GM23248 (cell line): Measurements from ENCODE around the gene GAS7. TPM values are rescaled to one million over a fixed set of nuclear protein-coding genes. Genes with fewer than 3 reads are reported as not detected.

Source experiments
- DNase-seq: peaks from one replicate; pipeline ENCODE4 v3.0.0-alpha.2; 2015
- H2AFZ ChIP-seq: fragments of 200-600 bp; sonication (generic); 2 replicates; pipeline ENCODE4 v1.6.1; 2016; ENCODE audit warnings: antibody characterized with exemption
- H3F3A ChIP-seq: fragments of 200-600 bp; sonication (generic); 2 replicates; pipeline ENCODE4 v1.6.1; 2016; ENCODE audit warnings: mild to moderate bottlenecking, antibody characterized with exemption, mixed run types; ENCODE audit not compliant: insufficient read depth
- H3K27ac ChIP-seq: fragments of 200-600 bp; sonication (generic); 2 replicates; pipeline ENCODE4 v1.5.1; 2016; ENCODE audit warnings: mild to moderate bottlenecking
- H3K27me3 ChIP-seq: fragments of 200-600 bp; sonication (generic); replicated peaks from 2 replicates; pipeline ENCODE4 v1.6.1; 2016; ENCODE audit warnings: mild to moderate bottlenecking; ENCODE audit not compliant: insufficient read depth
- H3K36me3 ChIP-seq: fragments of 200-600 bp; sonication (generic); 2 replicates; pipeline ENCODE4 v1.6.1; 2016; ENCODE audit warnings: low read depth, mild to moderate bottlenecking
- H3K4me1 ChIP-seq: fragments of 200-600 bp; sonication (generic); 2 replicates; pipeline ENCODE4 v1.6.1; 2016; ENCODE audit warnings: mild to moderate bottlenecking; ENCODE audit not compliant: insufficient read depth
- H3K4me2 ChIP-seq: fragments of 200-600 bp; sonication (generic); one replicate; pipeline ENCODE4 v1.6.1; 2016; ENCODE audit warnings: mild to moderate bottlenecking; ENCODE audit not compliant: unreplicated experiment
- H3K4me3 ChIP-seq: fragments of 200-600 bp; sonication (generic); 2 replicates; pipeline ENCODE4 v1.5.1; 2016; ENCODE audit warnings: mild to moderate bottlenecking
- H3K79me2 ChIP-seq: fragments of 200-600 bp; sonication (generic); 2 replicates; pipeline ENCODE4 v1.6.1; 2016; ENCODE audit warnings: mild to moderate bottlenecking; ENCODE audit not compliant: insufficient read depth
- H3K9ac ChIP-seq: fragments of 200-600 bp; sonication (generic); 2 replicates; pipeline ENCODE4 v1.6.1; 2016; ENCODE audit warnings: mild to moderate bottlenecking
- H3K9me2 ChIP-seq: fragments of 200-600 bp; sonication (generic); 2 replicates; pipeline ENCODE4 v1.6.1; 2016; ENCODE audit warnings: mixed run types, mild to moderate bottlenecking, moderate library complexity; ENCODE audit not compliant: insufficient read depth
- H3K9me3 ChIP-seq: fragments of 200-600 bp; sonication (generic); one replicate; pipeline ENCODE4 v1.6.1; 2017; ENCODE audit warnings: low read depth
- H4K20me1 ChIP-seq: fragments of 200-600 bp; sonication (generic); 2 replicates; pipeline ENCODE4 v1.6.0; 2016; ENCODE audit not compliant: insufficient read depth
- EZH2 ChIP-seq: fragments of 200-600 bp; sonication (generic); IDR thresholded peaks from 2 replicates; pipeline ENCODE4 v1.6.1; 2018; ENCODE audit warnings: antibody characterized with exemption, mild to moderate bottlenecking; ENCODE audit not compliant: insufficient read depth, poor library complexity, severe bottlenecking
- EZH2phosphoT487 ChIP-seq: fragments of 200-600 bp; sonication (generic); IDR thresholded peaks from 2 replicates; pipeline ENCODE4 v1.6.1; 2018; ENCODE audit warnings: antibody characterized with exemption, moderate library complexity, mild to moderate bottlenecking, low read depth; ENCODE audit not compliant: insufficient read depth
- WGBS, 2 experiments: methylation state at CpG; one replicate each; pipeline ENCODE4 v1.1.6; 2015 to 2017; ENCODE audit warnings: low lambda C conversion rate in 2 of 2, low coverage in 1 of 2; ENCODE audit errors: missing lambda C conversion rate in 2 of 2; 5-methylcytosine and 5-hydroxymethylcytosine counted together
- in situ Hi-C: fragments of 300-500 bp; cut with MboI; formaldehyde crosslinking; loops from 2 replicates; pipeline ENCODE4 v1.15.0; 2020
- polyA plus RNA-seq: library from polyadenylated mRNA; unstranded; fragments of >200 nt; fragmentation: Nextera tagmentation; extraction: Ambion mirVana; gene quantifications from 2 replicates; pipeline ENCODE4 v1.2.1, GENCODE V29; 2016
- total RNA-seq: library from RNA; depleted of rRNA; stranded (reverse); fragments of >200 nt; shearing (Covaris generic); gene quantifications from 2 replicates; pipeline ENCODE4 v1.2.3, GENCODE V29; 2014

Gene GAS7
- total and polyA plus RNA-seq, 2 experiments from 2014 or later, result 6.7 to 13.4 TPM

- H3K9ac ChIP-seq, result no peak overlapping the region
- H3F3A ChIP-seq, result 0 out of 2 replicates have a peak, but pooled peaks cover under 1% of the 10 kb centered on the region
- H3K4me3 ChIP-seq, result no peak overlapping the region
- H3K27ac ChIP-seq, result no peak overlapping the region
- no peaks in the 10 kb centered on the region for H3K36me3 ChIP-seq
- DNase-seq, result no peak
- 93 to 94% methylated on average over 6 of the region's 6 CpGs for WGBS, 2 experiments
- H2AFZ ChIP-seq, result no peak overlapping the region
- no peak overlapping the region for H3K4me2 ChIP-seq
- H3K9me3 ChIP-seq, result no peaks in the 10 kb centered on the region
- H3K79me2 ChIP-seq, result peaks cover 10% of the 10 kb centered on the region; the same call in 1 of the 2 replicates
- H3K9me2 ChIP-seq, result no peaks in the 10 kb centered on the region
- TF ChIP-seq EZH2phosphoT487 (no peak), EZH2 (no peak)
- H3K27me3 ChIP-seq, result no peaks in the 10 kb centered on the region
- H3K4me1 ChIP-seq, result no peaks in the 10 kb centered on the region
- H4K20me1 ChIP-seq, result no peaks in the 10 kb centered on the region
- in situ Hi-C loops, result no loop called here
Observed at GRCh38 chr17:10144456-10144855, 54.0 kb downstream of the GAS7 start.

GRCh38 chr17:10141436-10141835, 57.0 kb downstream of the GAS7 start:
- Histone ChIP-seq H3K9ac (no peak overlapping the region), H3F3A (peaks cover 4% of the 10 kb centered on the region), H4K20me1 (no peaks in the 10 kb centered on the region), H3K27me3 (no peaks in the 10 kb centered on the region), H2AFZ (no peak overlapping the region), H3K27ac (no peak overlapping the region), H3K9me2 (no peaks in the 10 kb centered on the region), H3K4me1 (peaks cover 3% of the 10 kb centered on the region), H3K36me3 (no peaks in the 10 kb centered on the region), H3K4me2 (no peak overlapping the region), H3K4me3 (no peak overlapping the region), H3K79me2 (peaks cover 14% of the 10 kb centered on the region; the same call in 1 of the 2 replicates), H3K9me3 (no peaks in the 10 kb centered on the region)
- 83 to 87% methylated on average over 2 of the region's 2 CpGs for WGBS, 2 experiments
- no peak for DNase-seq
- no peak for TF ChIP-seq EZH2
- TF ChIP-seq EZH2phosphoT487, result no peak
- in situ Hi-C loops, result no loop called here

- no peaks in the 10 kb centered on the region for H3K9me2 ChIP-seq
- no peaks in the 10 kb centered on the region for H3K36me3 ChIP-seq
- TF ChIP-seq EZH2phosphoT487 (no peak), EZH2 (no peak)
- H3K79me2 ChIP-seq, result peaks cover 9% of the 10 kb centered on the region; the same call in 1 of the 2 replicates
- in situ Hi-C loops, result no loop called here
- H3K27ac ChIP-seq, result no peak overlapping the region
- H3F3A ChIP-seq, result peaks cover 18% of the 10 kb centered on the region
- H4K20me1 ChIP-seq, result no peaks in the 10 kb centered on the region
- peaks cover 18% of the 10 kb centered on the region for H3K4me1 ChIP-seq
- no peaks in the 10 kb centered on the region for H3K27me3 ChIP-seq
- no peak overlapping the region for H3K4me3 ChIP-seq
- DNase-seq, result no peak
- no peak overlapping the region for H2AFZ ChIP-seq
- H3K9ac ChIP-seq, result no peak overlapping the region
- H3K4me2 ChIP-seq, result no peak overlapping the region
- 92 to 96% methylated on average over 2 of the region's 2 CpGs for WGBS, 2 experiments
- H3K9me3 ChIP-seq, result no peaks in the 10 kb centered on the region
Observed at GRCh38 chr17:10139577-10139976, 58.8 kb downstream of the GAS7 start.

- H3K79me2 ChIP-seq, result 0 out of 2 replicates have a peak, but pooled peaks cover 9% of the 10 kb centered on the region
- WGBS, 2 experiments, result 39 to 43% methylated on average over 15 of the region's 15 CpGs
- H3K4me2 ChIP-seq, result peak overlapping the region; percentile 83
- no peaks in the 10 kb centered on the region for H3K27me3 ChIP-seq
- in situ Hi-C loops, result no loop called here
- H3K36me3 ChIP-seq, result no peaks in the 10 kb centered on the region
- H4K20me1 ChIP-seq, result no peaks in the 10 kb centered on the region
- TF ChIP-seq EZH2phosphoT487 (no peak), EZH2 (no peak)
- peak overlapping the region; percentile 82 for H3K27ac ChIP-seq
- H3K4me3 ChIP-seq, result peak overlapping the region; percentile 52
- peaks cover 18% of the 10 kb centered on the region for H3K4me1 ChIP-seq
- H2AFZ ChIP-seq, result peak overlapping the region; percentile 74
- H3F3A ChIP-seq, result peaks cover 18% of the 10 kb centered on the region
- DNase-seq, result no peak
- H3K9me3 ChIP-seq, result no peaks in the 10 kb centered on the region
- H3K9me2 ChIP-seq, result no peaks in the 10 kb centered on the region
- peak overlapping the region; percentile 68 for H3K9ac ChIP-seq
Observed at GRCh38 chr17:10136258-10136981, 62.0 kb downstream of the GAS7 start.
